Left ventricle myocardium inferior (tissue), 1 donor: ENCODE data around the gene ANXA7. TPM values are rescaled to one million over a fixed set of nuclear protein-coding genes. Genes with fewer than 3 reads are reported as not detected.
"Not testable (repeated sequence)": the region's sequence is repeated elsewhere in the genome, so short reads cannot be mapped to it uniquely, and the experiment has no call there.

Source experiments
- DNase-seq: peaks from one replicate; pipeline ENCODE4 v3.0.0-alpha.2; 2020
- H3K27ac ChIP-seq: fragments of 200-600 bp; replicated peaks from 2 replicates; pipeline ENCODE4 v1.8.0; 2021
- H3K27me3 ChIP-seq: fragments of 200-600 bp; 2 replicates; pipeline ENCODE4 v1.8.0; 2021; ENCODE audit warnings: low read depth
- H3K36me3 ChIP-seq: fragments of 200-600 bp; 2 replicates; pipeline ENCODE4 v1.8.0; 2021
- H3K4me1 ChIP-seq: fragments of 200-600 bp; 2 replicates; pipeline ENCODE4 v1.8.0; 2021
- H3K4me3 ChIP-seq: fragments of 200-600 bp; 2 replicates; pipeline ENCODE4 v1.8.0; 2021; ENCODE audit warnings: mild to moderate bottlenecking, moderate library complexity
- H3K9me3 ChIP-seq: fragments of 200-600 bp; replicated peaks from 2 replicates; pipeline ENCODE4 v1.8.0; 2021
- CTCF ChIP-seq: fragments of 200-600 bp; IDR thresholded peaks from 2 replicates; pipeline ENCODE4 v1.8.0; 2021; ENCODE audit warnings: antibody characterized with exemption, mild to moderate bottlenecking, borderline replicate concordance
- intact Hi-C: fragments of 100-400 bp; cut with micrococcal nuclease; formaldehyde crosslinking; loops from one replicate; pipeline ENCODE4 v1.11.0; 2022
- total RNA-seq: library from RNA; stranded (reverse); fragmentation: NEBNext Ultra II Directional; extraction: Animal tissue kit (Norgen Biotek cat#: 25700); gene quantifications from one replicate; pipeline ENCODE4 v1.2.1, GENCODE V29; 2021
- donor health status: DM: no; HTN: yes; CAD: no; lungs with severe emphysema.

Gene ANXA7
- total RNA-seq, 1 donor from 2014 or later = 115 TPM

- Histone ChIP-seq H3K4me1 (no peaks in the 10 kb centered on the region), H3K36me3 (no peaks in the 10 kb centered on the region), H3K4me3 (no peak overlapping the region), H3K27me3 (no peaks in the 10 kb centered on the region), H3K27ac (no peak overlapping the region), H3K9me3 (no peaks in the 10 kb centered on the region)
- DNase-seq = no peak
- intact Hi-C loops = no loop called here
- no peak for TF ChIP-seq CTCF
Measured at GRCh38 chr10:73339436-73339835, 74.4 kb downstream of the ANXA7 start.

- Histone ChIP-seq H3K4me3 (no peak overlapping the region), H3K36me3 (no peaks in the 10 kb centered on the region), H3K27me3 (no peaks in the 10 kb centered on the region), H3K9me3 (no peaks in the 10 kb centered on the region), H3K27ac (no peak overlapping the region), H3K4me1 (no peaks in the 10 kb centered on the region)
- no peak for DNase-seq
- intact Hi-C loops = no loop called here
- TF ChIP-seq CTCF = no peak
Measured at GRCh38 chr10:73338801-73339368, 75.0 kb downstream of the ANXA7 start.

GRCh38 chr10:73333202-73333601 lies 80.7 kb downstream of the ANXA7 start:
- TF ChIP-seq CTCF = no peak

GRCh38 chr10:73332379-73332778 lies 81.5 kb downstream of the ANXA7 start:
- Histone ChIP-seq H3K4me1 (no peaks in the 10 kb centered on the region), H3K27me3 (no peaks in the 10 kb centered on the region), H3K9me3 (no peaks in the 10 kb centered on the region), H3K4me3 (no peak overlapping the region), H3K27ac (no peak overlapping the region), H3K36me3 (no peaks in the 10 kb centered on the region)
- intact Hi-C loops = no loop called here
- DNase-seq = no peak
- no peak for TF ChIP-seq CTCF

More at GRCh38 chr10:73333202-73333601, 80.7 kb downstream of the ANXA7 start:
- Histone ChIP-seq H3K27ac (no peak overlapping the region), H3K4me3 (no peak overlapping the region), H3K27me3 (no peaks in the 10 kb centered on the region), H3K9me3 (no peaks in the 10 kb centered on the region), H3K4me1 (no peaks in the 10 kb centered on the region), H3K36me3 (no peaks in the 10 kb centered on the region)
- intact Hi-C loops = no loop called here
- no peak for DNase-seq

GRCh38 chr10:73328523-73328922 lies 85.3 kb downstream of the ANXA7 start:
- DNase-seq, H3K36me3 ChIP-seq, H3K4me1 ChIP-seq, H3K9me3 ChIP-seq, H3K27ac ChIP-seq, intact Hi-C loops, H3K27me3 ChIP-seq, H3K4me3 ChIP-seq: not testable (repeated sequence)

GRCh38 chr10:73325290-73325689 lies 88.6 kb downstream of the ANXA7 start:
- H3K27me3 ChIP-seq, intact Hi-C loops, H3K9me3 ChIP-seq, H3K4me1 ChIP-seq, H3K36me3 ChIP-seq, DNase-seq, H3K4me3 ChIP-seq, H3K27ac ChIP-seq: not testable (repeated sequence)

Other genes with a start within 250 kb of the ANXA7 start
- gene ECD, start 246.1 kb downstream of the ANXA7 start, total RNA-seq = 15.8 TPM
- 14.0 TPM for gene FAM149B1, start 245.9 kb downstream of the ANXA7 start, total RNA-seq
- 8.6 TPM for gene DNAJC9, start 166.8 kb downstream of the ANXA7 start, total RNA-seq
- 102 TPM for gene MRPS16, start 161.4 kb downstream of the ANXA7 start, total RNA-seq
- 2.0 TPM for gene CFAP70, start 55.2 kb downstream of the ANXA7 start, total RNA-seq
- 5.9 TPM for gene MSS51, start 19.5 kb upstream of the ANXA7 start, total RNA-seq
- 64.5 TPM for gene PPP3CB, start 82.0 kb upstream of the ANXA7 start, total RNA-seq
- 19.6 TPM for gene USP54, start 177.3 kb upstream of the ANXA7 start, total RNA-seq
- 4.8 TPM for gene MYOZ1, start 227.4 kb upstream of the ANXA7 start, total RNA-seq
- gene SYNPO2L, start 242.0 kb upstream of the ANXA7 start, total RNA-seq = 290 TPM